Pons (tissue), 1 donor: ENCODE measurements around the gene GALNT2.

ENCODE experiments used
- DNase-seq: peaks from one replicate; pipeline ENCODE4 v3.0.0-alpha.2; 2016; ENCODE audit warnings: low spot score

GALNT2 gene

DNA sequence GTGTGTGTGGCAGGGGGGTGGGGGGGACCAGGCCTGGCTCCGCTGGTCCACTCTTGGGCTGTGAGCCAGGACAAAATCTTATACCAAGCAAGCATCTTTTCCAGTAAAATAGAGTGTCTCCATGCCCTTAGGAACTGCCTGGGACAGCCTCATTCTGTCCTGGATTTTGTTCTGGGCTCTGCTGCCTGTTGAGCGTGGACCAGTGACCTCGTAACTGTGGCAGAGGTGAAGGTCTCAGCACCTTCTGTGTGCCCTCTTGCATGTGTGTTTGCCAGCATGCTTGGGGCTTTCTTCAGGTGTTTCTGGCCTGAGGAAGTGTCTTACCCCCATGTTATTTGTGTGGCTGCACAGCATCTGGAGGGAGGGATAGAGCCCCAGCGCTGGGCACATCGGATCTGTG lies 45.7 kb downstream of the GALNT2 start:
- no peak for DNase-seq

DNA sequence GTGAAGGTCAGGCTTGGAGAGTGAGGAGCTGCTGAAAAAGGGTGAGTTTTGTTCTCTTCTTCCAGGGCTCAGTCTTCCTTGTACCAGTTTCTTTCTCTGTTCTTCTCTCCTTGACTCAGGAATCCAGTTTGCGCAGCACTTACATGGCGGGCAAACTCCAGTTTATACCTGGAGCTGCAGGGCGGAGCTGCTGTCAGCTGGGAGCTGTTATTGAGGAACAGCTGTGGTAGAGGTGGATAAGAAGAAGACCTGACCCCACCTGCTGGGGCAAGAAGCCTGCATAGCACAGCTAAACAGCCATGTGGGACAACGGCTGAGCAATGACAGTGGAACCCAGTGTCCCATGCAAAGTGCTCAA lies 46.2 kb downstream of the GALNT2 start:
- DNase-seq, result no peak

GRCh38 chr1:230113593-230114236 lies 46.7 kb downstream of the GALNT2 start:
- DNase-seq, result peak; percentile 40

DNA sequence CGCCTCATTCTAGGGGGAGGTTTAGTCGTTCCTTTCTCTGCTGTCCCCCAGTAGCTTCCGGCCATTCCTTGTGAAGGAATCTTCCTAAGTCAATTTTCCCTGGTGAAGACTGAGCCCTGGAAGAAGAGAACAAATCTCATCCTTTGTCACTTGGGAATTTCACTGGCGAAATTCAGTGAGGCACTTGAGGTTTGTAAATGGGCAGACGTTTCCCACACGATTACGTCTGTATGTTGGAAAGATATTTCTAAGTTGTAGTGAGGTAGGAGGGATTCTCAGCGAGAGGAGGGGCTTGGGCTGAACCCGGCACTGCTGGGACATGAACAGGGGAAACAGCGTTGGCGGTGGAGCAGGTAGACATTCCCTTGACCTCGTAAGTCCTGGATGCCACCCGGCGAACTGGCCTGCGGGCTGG lies 47.2 kb downstream of the GALNT2 start:
- no peak for DNase-seq

DNA sequence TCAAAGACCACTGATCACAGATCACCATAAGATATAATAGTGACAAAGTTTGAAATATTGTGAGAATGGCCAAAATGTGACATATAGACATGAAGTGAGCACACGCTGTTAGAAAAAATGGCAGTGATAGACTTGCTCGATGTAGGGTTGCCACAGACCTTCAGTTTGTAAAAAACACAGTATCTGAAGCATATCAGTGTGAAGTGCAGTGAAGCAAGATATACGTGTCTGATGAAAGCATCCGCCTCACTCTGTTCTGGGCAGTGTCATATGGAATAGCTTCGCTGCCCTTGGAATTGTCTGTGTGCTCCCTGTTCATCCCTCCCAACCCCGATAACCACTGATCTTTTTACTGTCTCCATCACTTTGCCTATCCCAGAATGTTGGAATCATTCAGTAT lies 50.7 kb downstream of the GALNT2 start:
- no peak for DNase-seq

DNA sequence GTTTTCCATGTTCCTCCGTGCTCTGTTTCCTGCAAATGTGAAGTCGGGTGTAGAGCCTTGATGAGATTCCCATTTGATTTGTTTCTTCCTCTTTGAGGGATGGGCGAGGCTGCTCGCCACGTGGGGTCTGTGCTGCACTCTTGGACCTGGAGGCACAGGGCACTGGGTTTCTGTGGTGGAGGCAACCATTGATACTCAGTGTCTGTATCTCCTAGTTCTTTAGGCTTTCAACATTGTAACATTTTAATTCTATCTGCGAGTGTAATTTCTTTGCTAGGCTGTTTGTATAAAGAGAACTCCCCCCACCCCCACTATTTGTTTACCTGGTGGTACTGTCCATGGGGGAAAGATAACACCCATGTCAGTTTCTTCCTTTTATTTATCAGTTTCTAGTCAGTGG lies 52.3 kb downstream of the GALNT2 start:
- DNase-seq, result no peak

DNA sequence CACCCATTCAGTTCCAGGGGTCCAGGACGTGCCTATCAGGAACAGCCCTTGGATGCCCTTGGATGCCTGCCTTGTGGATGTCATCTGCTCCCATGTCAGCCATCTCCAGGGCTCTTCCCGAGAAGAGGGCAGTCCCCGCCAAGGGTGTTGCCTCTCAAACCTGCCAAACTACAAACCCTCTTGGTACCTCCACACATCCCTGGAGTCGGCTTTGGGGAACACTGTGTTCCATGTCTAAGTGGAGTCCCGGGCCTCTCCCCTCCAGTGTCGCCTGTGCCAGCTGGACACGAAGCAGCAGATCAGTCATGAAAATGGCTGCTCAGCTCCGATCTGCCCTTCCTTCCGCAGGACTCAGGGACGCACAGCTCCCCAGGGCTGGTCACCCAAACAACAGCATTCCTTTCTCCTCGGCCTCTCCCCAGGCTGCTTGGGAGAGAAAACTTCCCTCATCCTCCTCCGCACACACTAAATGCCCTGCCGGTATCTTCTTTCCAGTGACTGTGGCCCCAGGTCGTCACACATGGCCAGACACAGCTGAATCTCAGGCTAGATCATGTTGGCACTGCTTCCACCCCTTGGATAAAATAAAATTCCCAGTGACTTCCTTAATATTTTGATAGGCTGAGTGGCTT lies 53.4 kb downstream of the GALNT2 start:
- DNase-seq, result no peak

DNA sequence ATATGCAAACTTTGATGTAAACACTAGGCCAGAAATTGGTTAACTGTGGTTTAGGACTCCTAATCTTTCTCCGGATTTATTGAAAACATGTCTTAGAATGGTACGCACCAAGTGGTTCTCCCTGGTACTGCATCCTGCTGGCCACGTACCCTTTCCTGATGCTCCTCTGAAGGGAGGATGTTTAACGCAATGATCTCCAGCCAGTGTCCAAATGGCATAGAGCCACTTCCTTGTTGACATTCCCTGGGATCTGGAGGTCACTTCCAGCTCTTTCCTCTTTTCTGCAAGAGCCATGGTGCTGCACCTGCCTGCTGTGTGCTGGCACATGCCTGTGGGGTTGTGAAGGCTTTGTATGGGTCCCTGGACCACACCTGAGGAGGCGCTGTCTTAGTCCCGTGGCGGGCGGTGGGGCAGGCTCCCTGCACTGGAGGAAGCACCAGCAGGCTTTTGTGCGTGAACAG lies 53.9 kb downstream of the GALNT2 start:
- no peak for DNase-seq

GRCh38 chr1:230121950-230122349 lies 54.9 kb downstream of the GALNT2 start:
- no peak for DNase-seq

GRCh38 chr1:230122366-230123279 lies 55.6 kb downstream of the GALNT2 start:
- no peak for DNase-seq

GRCh38 chr1:230123280-230124185 lies 56.5 kb downstream of the GALNT2 start:
- no peak for DNase-seq

DNA sequence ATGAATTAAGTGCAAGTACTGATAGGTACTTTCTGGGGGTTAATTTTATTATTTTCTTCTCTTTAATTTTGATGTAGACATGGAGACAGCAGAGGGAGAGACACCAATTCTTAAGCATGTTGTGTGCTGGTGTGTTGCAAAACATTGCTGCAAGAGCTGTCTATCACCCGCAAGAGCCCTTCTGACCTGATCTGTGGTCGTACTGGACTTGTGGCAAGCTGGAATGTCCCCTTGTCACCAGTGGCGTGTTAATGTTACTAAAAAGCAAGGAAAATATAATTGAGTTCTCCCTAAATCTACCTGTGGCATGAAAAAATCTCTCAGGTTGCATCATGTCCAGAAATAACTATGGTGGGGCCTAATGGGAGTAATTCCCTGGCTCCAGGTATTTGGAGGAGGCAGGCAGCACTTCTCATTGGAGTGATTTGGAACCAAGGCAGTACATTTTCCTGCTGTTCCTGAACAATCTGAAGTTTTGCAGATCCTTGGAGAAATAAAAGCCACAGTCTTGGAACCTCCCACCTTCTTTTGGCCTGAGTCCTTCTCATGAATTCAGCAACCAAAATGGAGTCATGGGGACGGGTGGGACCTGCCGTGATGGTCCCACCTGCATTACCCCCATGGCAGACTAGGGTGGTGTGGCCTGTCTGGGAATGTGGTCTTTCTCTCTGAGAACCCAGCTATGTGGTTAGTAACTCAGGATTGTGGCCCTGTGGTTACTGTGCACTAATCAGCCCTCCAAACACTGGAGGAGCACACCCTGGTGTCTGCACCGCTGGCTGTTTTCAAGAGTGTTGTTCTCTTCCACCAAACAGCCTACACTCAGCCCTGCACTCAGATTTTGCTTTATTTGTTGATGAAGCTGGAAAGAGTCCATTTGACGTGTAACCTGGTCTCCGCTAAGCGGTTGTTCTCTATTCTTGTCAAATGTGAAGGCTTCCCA lies 57.4 kb downstream of the GALNT2 start:
- DNase-seq, result no peak

GRCh38 chr1:230125141-230125540 lies 58.1 kb downstream of the GALNT2 start:
- DNase-seq, result no peak

GRCh38 chr1:230125640-230126528 lies 58.8 kb downstream of the GALNT2 start:
- DNase-seq, result no peak

GRCh38 chr1:230126529-230127104 lies 59.6 kb downstream of the GALNT2 start:
- no peak for DNase-seq

DNA sequence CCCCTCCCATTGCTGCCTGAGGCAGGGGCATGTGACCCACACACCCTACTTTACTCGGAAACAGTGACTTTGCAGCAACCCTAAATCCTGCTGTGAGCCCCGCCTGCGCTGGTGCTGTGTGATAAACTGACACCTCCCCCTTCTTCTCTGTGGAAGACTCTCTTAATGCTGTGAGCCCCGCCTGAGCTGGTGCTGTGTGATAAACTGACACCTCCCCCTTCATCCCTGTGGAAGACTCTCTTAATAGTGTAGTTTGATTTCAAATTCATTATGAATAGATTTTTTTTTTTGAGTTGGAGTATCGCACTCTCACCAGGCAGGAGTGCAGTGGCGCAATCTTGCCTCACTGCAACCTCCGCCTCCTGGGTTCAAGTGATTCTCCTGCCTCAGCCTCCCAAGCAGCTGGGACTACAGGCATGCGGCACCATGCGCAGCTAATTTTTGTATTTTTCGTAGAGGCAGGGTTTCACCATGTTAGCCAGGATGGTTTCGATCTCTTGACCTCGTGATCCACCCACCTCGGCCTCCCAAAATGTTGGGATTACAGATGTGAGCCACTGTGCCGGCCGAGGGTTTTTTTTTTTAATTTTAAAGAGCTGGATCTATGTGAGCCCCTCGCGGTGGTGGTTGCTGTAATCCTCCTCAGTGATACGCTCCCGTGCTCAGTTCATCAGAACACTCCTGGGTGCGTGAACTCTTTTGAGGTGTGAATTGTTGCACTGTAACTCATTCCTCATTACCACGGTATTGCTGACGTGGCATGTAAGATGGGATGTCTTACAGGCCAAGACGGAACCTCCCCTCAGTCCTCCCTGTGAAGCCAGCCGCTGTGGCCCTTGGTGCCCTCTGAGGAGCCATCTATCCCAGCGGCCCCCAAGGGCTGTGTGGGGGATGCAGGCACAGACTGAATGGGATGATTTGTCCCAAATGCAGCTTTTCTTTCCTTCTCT lies 60.3 kb downstream of the GALNT2 start:
- DNase-seq, result no peak

GRCh38 chr1:230128569-230129285 lies 61.7 kb downstream of the GALNT2 start:
- no peak for DNase-seq
